Progenitor cell of endocrine pancreas (in vitro differentiated cells): Measurements from ENCODE around the gene ADI1. TPM values are rescaled to one million over a fixed set of nuclear protein-coding genes. Genes with fewer than 3 reads are reported as not detected.

Source experiments
- DNase-seq: peaks from one replicate; pipeline ENCODE4 v3.0.0; 2021; ENCODE audit warnings: low spot score; ENCODE audit not compliant: unreplicated experiment
- H3K27ac Mint-ChIP-seq: 2 replicates; pipeline ENCODE4 v1.8.0; 2021; ENCODE audit warnings: mild to moderate bottlenecking, moderate library complexity, mixed read lengths
- H3K27me3 Mint-ChIP-seq: 2 replicates; pipeline ENCODE4 v1.8.0; 2021; ENCODE audit warnings: mixed read lengths
- H3K36me3 Mint-ChIP-seq: 2 replicates; pipeline ENCODE4 v1.8.0; 2022; ENCODE audit warnings: mixed read lengths; ENCODE audit not compliant: insufficient read depth
- H3K4me1 Mint-ChIP-seq: 2 replicates; pipeline ENCODE4 v1.8.0; 2021; ENCODE audit warnings: low read depth, mixed read lengths
- H3K4me3 Mint-ChIP-seq: 2 replicates; pipeline ENCODE4 v1.8.0; 2021; ENCODE audit warnings: low read depth, mild to moderate bottlenecking, moderate library complexity, mixed read lengths
- H3K9me3 Mint-ChIP-seq: 2 replicates; pipeline ENCODE4 v1.8.0; 2021; ENCODE audit warnings: low read depth, mixed read lengths
- CTCF ChIP-seq: fragments of 200-600 bp; sonication (generic); IDR thresholded peaks from one replicate; pipeline ENCODE4 v1.5.0; 2021; ENCODE audit warnings: antibody characterized with exemption, mild to moderate bottlenecking; ENCODE audit not compliant: unreplicated experiment
- total RNA-seq: library from RNA; stranded (reverse); gene quantifications from 2 replicates; pipeline ENCODE4 v1.2.1, GENCODE V29; 2021

ADI1 gene
- total RNA-seq, 1 donor from 2014 or later: 46.6 TPM

GRCh38 chr2:3558205-3559014 is 39.1 kb upstream of the ADI1 start, which contains the start of gene RNASEH1:
RNASEH1 (minus strand) TSS chr2:3558333; CDS start chr2:3558260, 73 bp downstream.
- TF ChIP-seq CTCF: no peak
- peak; percentile 98 for DNase-seq
- Mint-ChIP-seq H3K36me3 (peaks cover 14% of the 10 kb centered on the region), H3K4me1 (peaks cover 12% of the 10 kb centered on the region), H3K27ac (peak within 1 kb of the TSS; percentile 97), H3K9me3 (no peaks in the 10 kb centered on the region), H3K4me3 (peak within 1 kb of the TSS; percentile 87), H3K27me3 (no peaks in the 10 kb centered on the region)

- no peak for DNase-seq
- Mint-ChIP-seq H3K4me1 (peaks cover 12% of the 10 kb centered on the region), H3K27ac (peak overlapping the region; percentile 97), H3K4me3 (peak overlapping the region; percentile 87), H3K9me3 (no peaks in the 10 kb centered on the region), H3K36me3 (peaks cover 14% of the 10 kb centered on the region), H3K27me3 (no peaks in the 10 kb centered on the region)
- TF ChIP-seq CTCF: no peak
Measured at GRCh38 chr2:3557639-3558204, 38.4 kb upstream of the ADI1 start.

DNA sequence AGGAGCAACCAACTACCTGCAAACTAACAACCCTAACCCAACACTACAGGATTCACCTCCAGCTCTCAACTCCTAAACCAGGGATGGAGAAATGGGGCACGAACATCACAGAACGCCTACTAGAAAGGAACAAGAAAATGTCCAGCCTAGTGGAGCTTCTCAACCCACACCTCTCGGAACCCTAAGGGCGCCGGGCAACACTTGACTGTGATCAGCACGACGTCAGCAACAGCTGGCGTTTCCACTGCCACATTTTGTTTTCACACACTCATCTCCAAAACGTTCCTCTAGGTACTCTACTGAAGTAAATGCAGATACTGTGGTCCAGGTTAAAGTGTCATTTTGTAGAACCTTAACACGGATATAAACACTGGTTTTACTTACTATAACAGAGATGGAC is 34.6 kb upstream of the ADI1 start:
- Mint-ChIP-seq H3K9me3 (no peaks in the 10 kb centered on the region), H3K4me1 (peaks cover 7% of the 10 kb centered on the region), H3K4me3 (no peak overlapping the region), H3K27ac (no peak overlapping the region), H3K27me3 (no peaks in the 10 kb centered on the region), H3K36me3 (peaks cover 29% of the 10 kb centered on the region)
- TF ChIP-seq CTCF: no peak
- no peak for DNase-seq

DNA sequence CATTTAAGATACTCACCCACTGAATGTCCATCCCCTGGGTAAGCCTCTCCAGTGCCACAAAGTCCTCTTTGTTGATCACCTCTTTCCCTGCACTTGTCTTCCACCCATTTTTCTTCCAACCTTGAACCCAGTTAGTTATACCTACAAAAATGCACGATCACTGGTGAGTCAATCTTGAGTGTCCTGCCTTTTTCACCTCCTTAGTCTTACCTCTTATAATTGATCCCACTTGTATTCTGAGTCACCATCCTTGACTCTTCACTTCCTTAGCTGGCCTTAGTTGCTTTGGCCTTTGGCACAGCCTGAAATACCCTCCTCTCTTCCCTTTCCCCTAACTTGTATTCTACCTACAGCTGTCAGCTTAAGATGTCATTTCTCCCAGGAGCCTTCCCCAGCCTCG is 28.6 kb upstream of the ADI1 start:
- Mint-ChIP-seq H3K27me3 (no peaks in the 10 kb centered on the region), H3K36me3 (peaks cover 39% of the 10 kb centered on the region), H3K27ac (no peak overlapping the region), H3K4me1 (no peaks in the 10 kb centered on the region), H3K9me3 (no peaks in the 10 kb centered on the region), H3K4me3 (no peak overlapping the region)
- TF ChIP-seq CTCF: no peak
- no peak for DNase-seq

GRCh38 chr2:3545788-3546478 is 26.6 kb upstream of the ADI1 start:
- Mint-ChIP-seq H3K36me3 (peaks cover 42% of the 10 kb centered on the region), H3K9me3 (no peaks in the 10 kb centered on the region), H3K4me1 (no peaks in the 10 kb centered on the region), H3K4me3 (no peak overlapping the region), H3K27ac (no peak overlapping the region), H3K27me3 (no peaks in the 10 kb centered on the region)
- DNase-seq: no peak
- TF ChIP-seq CTCF: no peak
